NT2/D1 (cell line): ENCODE results near the gene NHLH1.

Source experiments
- DNase-seq: peaks from one replicate; pipeline ENCODE4 v3.0.0-alpha.2; 2011; ENCODE audit warnings: low read depth, low spot score
- H3K27me3 ChIP-seq: 2 replicates; pipeline ENCODE4 v1.6.0; 2011; ENCODE audit warnings: mild to moderate bottlenecking; ENCODE audit not compliant: insufficient read length, insufficient read depth
- H3K36me3 ChIP-seq: 2 replicates; pipeline ENCODE4 v1.6.1; 2011; ENCODE audit warnings: mild to moderate bottlenecking, low read length, mixed read lengths; ENCODE audit not compliant: insufficient read depth, insufficient read length
- H3K4me1 ChIP-seq: 2 replicates; pipeline ENCODE4 v1.5.1; 2011; ENCODE audit not compliant: insufficient read depth, insufficient read length
- H3K4me3 ChIP-seq: 2 replicates; pipeline ENCODE4 v1.5.1; 2011; ENCODE audit warnings: low read depth; ENCODE audit not compliant: insufficient read length
- H3K9ac ChIP-seq: 2 replicates; pipeline ENCODE4 v1.6.0; 2011; ENCODE audit warnings: low read depth; ENCODE audit not compliant: insufficient read length
- H3K9me3 ChIP-seq: 2 replicates; pipeline ENCODE4 v1.5.1; 2011; ENCODE audit warnings: mild to moderate bottlenecking, low read length; ENCODE audit not compliant: insufficient read depth
- SUZ12 ChIP-seq: IDR thresholded peaks from 2 replicates; pipeline ENCODE4 v1.6.1; 2011; ENCODE audit not compliant: insufficient read length, insufficient read depth; ENCODE audit errors: extremely low read depth
- YY1 ChIP-seq: IDR thresholded peaks from 2 replicates; pipeline ENCODE4 v1.6.1; 2011; ENCODE audit not compliant: insufficient read length, insufficient read depth
- ZNF274 ChIP-seq: IDR thresholded peaks from 2 replicates; pipeline ENCODE4 v1.6.1; 2011; ENCODE audit warnings: mild to moderate bottlenecking, low read depth, low read length

Gene NHLH1

GRCh38 chr1:160402001-160402795 is 35.3 kb downstream of the NHLH1 start:
- TF ChIP-seq ZNF274 (no peak), YY1 (no peak), SUZ12 (no peak)
- Histone ChIP-seq H3K4me3 (peak overlapping the region; percentile 79), H3K9ac (peak overlapping the region; percentile 88), H3K36me3 (peaks cover 31% of the 10 kb centered on the region), H3K27me3 (no peaks in the 10 kb centered on the region), H3K9me3 (no peaks in the 10 kb centered on the region), H3K4me1 (peaks cover 33% of the 10 kb centered on the region)
- no peak for DNase-seq

GRCh38 chr1:160403244-160403643 is 36.4 kb downstream of the NHLH1 start:
- H3K36me3 ChIP-seq: peaks cover 35% of the 10 kb centered on the region
- no peak for TF ChIP-seq SUZ12
- TF ChIP-seq ZNF274: no peak
- TF ChIP-seq YY1: no peak
- H3K4me1 ChIP-seq: peaks cover 41% of the 10 kb centered on the region
- DNase-seq: no peak
- H3K27me3 ChIP-seq: no peaks in the 10 kb centered on the region
- no peak overlapping the region for H3K4me3 ChIP-seq
- no peaks in the 10 kb centered on the region for H3K9me3 ChIP-seq
- H3K9ac ChIP-seq: no peak overlapping the region

GRCh38 chr1:160404094-160404493 is 37.2 kb downstream of the NHLH1 start:
- Histone ChIP-seq H3K4me1 (peaks cover 44% of the 10 kb centered on the region), H3K36me3 (peaks cover 42% of the 10 kb centered on the region), H3K9me3 (no peaks in the 10 kb centered on the region), H3K4me3 (no peak overlapping the region), H3K9ac (no peak overlapping the region), H3K27me3 (no peaks in the 10 kb centered on the region)
- TF ChIP-seq ZNF274: no peak
- TF ChIP-seq YY1: no peak
- TF ChIP-seq SUZ12: no peak
- DNase-seq: no peak

- Histone ChIP-seq H3K9ac (no peak overlapping the region), H3K4me1 (peaks cover 54% of the 10 kb centered on the region)
- TF ChIP-seq SUZ12 (no peak), YY1 (no peak), ZNF274 (no peak)
Observed at GRCh38 chr1:160405331-160405877, 38.5 kb downstream of the NHLH1 start.

GRCh38 chr1:160406131-160406968 is 39.5 kb downstream of the NHLH1 start:
- Histone ChIP-seq H3K36me3 (peaks cover 56% of the 10 kb centered on the region), H3K9ac (no peak overlapping the region), H3K27me3 (no peaks in the 10 kb centered on the region), H3K4me3 (no peak overlapping the region), H3K4me1 (peaks cover 57% of the 10 kb centered on the region), H3K9me3 (no peaks in the 10 kb centered on the region)
- TF ChIP-seq ZNF274 (no peak), YY1 (no peak), SUZ12 (no peak)
- no peak for DNase-seq

More at GRCh38 chr1:160405331-160405877, 38.5 kb downstream of the NHLH1 start:
- Histone ChIP-seq H3K36me3 (peaks cover 55% of the 10 kb centered on the region), H3K27me3 (no peaks in the 10 kb centered on the region), H3K9me3 (no peaks in the 10 kb centered on the region), H3K4me3 (no peak overlapping the region)
- no peak for DNase-seq

GRCh38 chr1:160407839-160408801 is 41.2 kb downstream of the NHLH1 start:
- peaks cover 56% of the 10 kb centered on the region for H3K36me3 ChIP-seq
- no peak for DNase-seq
- H3K4me1 ChIP-seq: peaks cover 43% of the 10 kb centered on the region
- peak overlapping the region; percentile 62 for H3K9ac ChIP-seq
- no peaks in the 10 kb centered on the region for H3K9me3 ChIP-seq
- TF ChIP-seq ZNF274 (no peak), YY1 (no peak), SUZ12 (no peak)
- H3K4me3 ChIP-seq: peak overlapping the region; percentile 6
- H3K27me3 ChIP-seq: no peaks in the 10 kb centered on the region
